Keratinocyte (primary cell): ENCODE measurements around the gene KCND2.

Experiments used
- EZH2 ChIP-seq: IDR thresholded peaks from one replicate; pipeline ENCODE4 v1.6.1; 2012; ENCODE audit warnings: inconsistent platforms, mild to moderate bottlenecking, low read length, moderate library complexity
- TF ChIP-seq, protein P1 (sequence below), 3 experiments: IDR thresholded peaks in 1 of 3; conservative IDR thresholded peaks in 1 of 3; optimal IDR thresholded peaks in 1 of 3; 2 replicates in 2 of 3; 3 replicates in 1 of 3; pipeline versions ENCODE3 to v1.5.1; 2011; ENCODE audit warnings: low read length in 3 of 3, mild to moderate bottlenecking in 3 of 3, moderate library complexity in 2 of 3, control low read depth in 1 of 3, inconsistent platforms in 1 of 3; ENCODE audit not compliant: insufficient read depth in 2 of 3; ENCODE audit errors: extremely low read depth in 1 of 3

DNA sequence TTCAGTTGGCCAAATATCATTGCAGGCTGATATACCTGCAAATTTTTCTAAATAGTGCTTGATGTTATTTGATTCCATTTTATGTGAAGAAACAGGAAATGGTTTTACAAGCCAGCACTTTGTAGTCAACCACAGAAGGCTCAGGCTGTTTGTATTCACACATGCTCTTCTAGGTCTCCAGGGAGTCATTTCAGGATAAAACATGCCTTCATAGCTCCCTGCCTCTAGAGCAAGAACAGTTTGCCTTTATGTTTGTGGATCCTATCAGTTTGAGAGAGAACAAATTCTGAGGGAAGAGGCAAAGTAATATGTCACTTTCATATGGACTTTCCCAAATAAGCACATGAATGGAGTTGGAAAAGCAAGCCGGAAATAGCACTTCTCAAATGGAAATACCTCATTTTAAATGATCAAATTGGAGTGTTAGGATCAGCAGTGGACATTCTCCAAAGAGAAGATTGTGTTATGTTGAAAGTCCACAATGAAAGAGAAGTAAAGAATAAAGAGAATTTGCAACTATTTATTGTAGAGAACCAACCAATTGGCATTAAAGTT lies 277.6 kb downstream of the KCND2 start:
- TF ChIP-seq EZH2, result no peak
- TF ChIP-seq, protein P1, sequence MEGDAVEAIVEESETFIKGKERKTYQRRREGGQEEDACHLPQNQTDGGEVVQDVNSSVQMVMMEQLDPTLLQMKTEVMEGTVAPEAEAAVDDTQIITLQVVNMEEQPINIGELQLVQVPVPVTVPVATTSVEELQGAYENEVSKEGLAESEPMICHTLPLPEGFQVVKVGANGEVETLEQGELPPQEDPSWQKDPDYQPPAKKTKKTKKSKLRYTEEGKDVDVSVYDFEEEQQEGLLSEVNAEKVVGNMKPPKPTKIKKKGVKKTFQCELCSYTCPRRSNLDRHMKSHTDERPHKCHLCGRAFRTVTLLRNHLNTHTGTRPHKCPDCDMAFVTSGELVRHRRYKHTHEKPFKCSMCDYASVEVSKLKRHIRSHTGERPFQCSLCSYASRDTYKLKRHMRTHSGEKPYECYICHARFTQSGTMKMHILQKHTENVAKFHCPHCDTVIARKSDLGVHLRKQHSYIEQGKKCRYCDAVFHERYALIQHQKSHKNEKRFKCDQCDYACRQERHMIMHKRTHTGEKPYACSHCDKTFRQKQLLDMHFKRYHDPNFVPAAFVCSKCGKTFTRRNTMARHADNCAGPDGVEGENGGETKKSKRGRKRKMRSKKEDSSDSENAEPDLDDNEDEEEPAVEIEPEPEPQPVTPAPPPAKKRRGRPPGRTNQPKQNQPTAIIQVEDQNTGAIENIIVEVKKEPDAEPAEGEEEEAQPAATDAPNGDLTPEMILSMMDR (optimal IDR thresholded peaks at IDR 0.05 in 1 of 3, IDR thresholded peaks at IDR 0.05 in 1 of 3, conservative IDR thresholded peaks at IDR 0.05 in 1 of 3; ENCODE audit: extremely low read depth in 1 of 3, insufficient read depth in 2 of 3, low read length in 3 of 3), result no peak
